HepG2 (cell line): ENCODE measurements around the gene RSKR. TPM values are rescaled to one million over a fixed set of nuclear protein-coding genes. Genes with fewer than 3 reads are reported as not detected.
A peak's percentile ranks its signal among the peaks of the same experiment; 100 is the strongest.

Source experiments
- HNF1A ChIP-seq, 2 experiments: sonication (generic) in 1 of 2; formaldehyde crosslinking in 1 of 2; IDR thresholded peaks; 2 replicates each; pipeline versions ENCODE4 v1.4.0 to v1.6.1; 2016 to 2020; ENCODE audit warnings: borderline replicate concordance in 1 of 2, low read depth in 1 of 2, mild to moderate bottlenecking in 1 of 2, missing genetic modification reagents in 1 of 2
- KDM5B ChIP-seq: sonication (generic); formaldehyde crosslinking; IDR thresholded peaks from 2 replicates; pipeline ENCODE4 v1.4.0; 2020; ENCODE audit warnings: missing genetic modification reagents, mild to moderate bottlenecking, borderline replicate concordance
- NFKB2 ChIP-seq: sonication (generic); formaldehyde crosslinking; IDR thresholded peaks from 2 replicates; pipeline ENCODE4 v1.4.0; 2020; ENCODE audit warnings: missing genetic modification reagents, borderline replicate concordance
- SNAI1 ChIP-seq: sonication (generic); formaldehyde crosslinking; IDR thresholded peaks from 2 replicates; pipeline ENCODE4 v1.5.0; 2020; ENCODE audit warnings: mild to moderate bottlenecking, missing genetic modification reagents, borderline replicate concordance
- SP5 ChIP-seq: IDR thresholded peaks from 2 replicates; pipeline ENCODE4 v1.6.1; 2016; ENCODE audit warnings: low read depth, borderline replicate concordance
- TFE3 ChIP-seq: IDR thresholded peaks from 2 replicates; pipeline ENCODE4 v1.6.1; 2016
- THAP7 ChIP-seq: sonication (generic); formaldehyde crosslinking; IDR thresholded peaks from 2 replicates; pipeline ENCODE4 v1.8.1; 2023; ENCODE audit warnings: mild to moderate bottlenecking, missing genetic modification reagents
- ZBTB37 ChIP-seq: sonication (generic); formaldehyde crosslinking; IDR thresholded peaks from 2 replicates; pipeline ENCODE4 v1.4.0; 2020; ENCODE audit warnings: mild to moderate bottlenecking, missing genetic modification reagents
- ZBTB49 ChIP-seq: sonication (generic); formaldehyde crosslinking; IDR thresholded peaks from 2 replicates; pipeline ENCODE4 v1.4.0; 2020; ENCODE audit warnings: missing genetic modification reagents, borderline replicate concordance
- ZNF432 ChIP-seq: sonication (generic); formaldehyde crosslinking; IDR thresholded peaks from 2 replicates; pipeline ENCODE4 v1.5.0; 2020; ENCODE audit warnings: missing genetic modification reagents, mild to moderate bottlenecking, borderline replicate concordance
- ZNF580 ChIP-seq: IDR thresholded peaks from 2 replicates; pipeline ENCODE4 v1.6.1; 2016; ENCODE audit warnings: low read depth, borderline replicate concordance
- ZSCAN21 ChIP-seq: sonication (generic); formaldehyde crosslinking; IDR thresholded peaks from 2 replicates; pipeline ENCODE4 v1.8.0; 2022; ENCODE audit warnings: mild to moderate bottlenecking, missing genetic modification reagents, moderate library complexity, borderline replicate concordance
- polyA plus RNA-seq, 8 experiments: library from polyadenylated mRNA; depleted of rRNA in 3 of 8; stranded (reverse) in 7 of 8; unstranded in 1 of 8; fragments of >200 nt; fragmentation: Illumina TruSeq in 4 of 8; extraction: Trizol in 4 of 8; gene quantifications; 2 replicates each; pipeline versions ENCODE4 v1.2.1 to v1.2.3, GENCODE V29; 2011 to 2016; ENCODE audit warnings: low read depth in 4 of 8, missing spikeins in 1 of 8, mixed read lengths in 1 of 8; ENCODE audit not compliant: insufficient read depth in 1 of 8
- total RNA-seq, 5 experiments: library from RNA; depleted of rRNA; stranded (reverse); fragments of >200 nt; fragmentation: Illumina TruSeq; extraction: Trizol; gene quantifications; 2 replicates each; pipeline ENCODE4 v1.2.3, GENCODE V29; 2016; ENCODE audit warnings: low read depth in 1 of 5

The RSKR gene
- total and polyA plus RNA-seq, 2 of the 13 experiments (the other 11 are each of a cell fraction or from before 2014, with no cell fraction given) = 5.0 to 10.4 TPM

- TF ChIP-seq HNF1A (IDR thresholded peaks at IDR 0.05; ENCODE audit: low read depth) = no peak
- no peak; the same call in 1 of the 2 replicates for TF ChIP-seq HNF1A (CRISPR knock-in tag; IDR thresholded peaks at IDR 0.05; ENCODE audit: borderline replicate concordance)
- TF ChIP-seq NFKB2 (CRISPR knock-in tag) = peak; percentile 15; the same call in 1 of the 2 replicates
- 0 out of 2 replicates have a peak, but pooled peaks have one; percentile 14 for TF ChIP-seq ZSCAN21 (CRISPR knock-in tag)
- no peak for TF ChIP-seq THAP7 (CRISPR knock-in tag)
- no peak for TF ChIP-seq KDM5B
- no peak for TF ChIP-seq ZBTB37
- TF ChIP-seq SNAI1 (CRISPR knock-in tag) = no peak
- 0 out of 2 replicates have a peak, but pooled peaks have one; percentile 15 for TF ChIP-seq TFE3
- TF ChIP-seq SP5 (CRISPR knock-in tag) = no peak
- TF ChIP-seq ZBTB49 (CRISPR knock-in tag) = peak; percentile 21; the same call in 1 of the 2 replicates
- TF ChIP-seq ZNF580 = no peak; the same call in 1 of the 2 replicates
- TF ChIP-seq ZNF432 (CRISPR knock-in tag) = no peak
Observed at GRCh38 chr17:28571361-28572122, 42.4 kb downstream of the RSKR start, which contains the start of gene PIGS (continued).
